Measurements from ENCODE around the gene TDRD1.

GRCh38 chr10:114250236-114250635, 71.1 kb downstream of the TDRD1 start:
- no peak for TF ChIP-seq CTCF (conservative IDR thresholded peaks at IDR 0.05; ENCODE audit: low read depth, low read length)
- no peak for TF ChIP-seq EZH2 (IDR thresholded peaks at IDR 0.05; ENCODE audit: borderline replicate concordance, low read depth, low read length, poor library complexity, severe bottlenecking)
